ENCODE measurements around the gene HCRTR1. TPM values are rescaled to one million over a fixed set of nuclear protein-coding genes. Genes with fewer than 3 reads are reported as not detected.

Gene HCRTR1
- total RNA-seq, 1 donor from 2014 or later = 0.39 TPM

DNA sequence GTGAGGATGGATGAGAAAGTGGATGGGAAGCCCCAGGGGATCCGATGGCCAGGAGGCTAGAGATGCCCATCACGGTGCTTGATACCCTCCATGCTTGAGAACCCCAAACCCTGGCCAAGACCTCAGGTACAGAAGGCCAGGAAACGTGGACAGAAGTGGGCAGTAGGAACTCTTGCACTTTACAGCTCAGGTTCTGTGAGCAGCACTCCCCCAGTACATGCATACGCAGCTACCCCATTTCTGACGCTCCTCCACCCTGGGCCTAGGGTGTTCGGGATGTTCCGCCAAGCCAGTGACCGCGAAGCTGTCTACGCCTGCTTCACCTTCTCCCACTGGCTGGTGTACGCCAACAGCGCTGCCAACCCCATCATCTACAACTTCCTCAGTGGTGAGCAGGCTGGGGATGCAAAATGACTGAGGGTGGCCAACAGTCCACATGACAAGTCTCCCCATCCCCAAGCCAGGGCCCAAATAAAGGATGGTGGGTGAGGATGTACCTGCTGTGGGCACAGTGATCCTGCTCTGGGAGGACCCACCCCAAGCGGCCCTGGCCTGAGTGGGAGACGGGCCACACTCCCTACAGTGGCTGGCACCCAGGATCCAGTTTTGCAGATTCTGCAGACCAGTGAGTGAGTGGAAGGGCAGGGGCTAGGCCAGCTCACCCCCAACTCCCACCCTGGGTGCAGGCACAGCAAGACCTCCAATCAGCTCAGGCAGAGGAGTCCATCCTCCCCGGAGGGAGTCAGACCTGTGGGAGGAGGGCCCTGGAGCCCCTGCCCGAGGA lies 7.4 kb downstream of the HCRTR1 start:
- DNase-seq (ENCODE audit: low spot score) = no peak

DNA sequence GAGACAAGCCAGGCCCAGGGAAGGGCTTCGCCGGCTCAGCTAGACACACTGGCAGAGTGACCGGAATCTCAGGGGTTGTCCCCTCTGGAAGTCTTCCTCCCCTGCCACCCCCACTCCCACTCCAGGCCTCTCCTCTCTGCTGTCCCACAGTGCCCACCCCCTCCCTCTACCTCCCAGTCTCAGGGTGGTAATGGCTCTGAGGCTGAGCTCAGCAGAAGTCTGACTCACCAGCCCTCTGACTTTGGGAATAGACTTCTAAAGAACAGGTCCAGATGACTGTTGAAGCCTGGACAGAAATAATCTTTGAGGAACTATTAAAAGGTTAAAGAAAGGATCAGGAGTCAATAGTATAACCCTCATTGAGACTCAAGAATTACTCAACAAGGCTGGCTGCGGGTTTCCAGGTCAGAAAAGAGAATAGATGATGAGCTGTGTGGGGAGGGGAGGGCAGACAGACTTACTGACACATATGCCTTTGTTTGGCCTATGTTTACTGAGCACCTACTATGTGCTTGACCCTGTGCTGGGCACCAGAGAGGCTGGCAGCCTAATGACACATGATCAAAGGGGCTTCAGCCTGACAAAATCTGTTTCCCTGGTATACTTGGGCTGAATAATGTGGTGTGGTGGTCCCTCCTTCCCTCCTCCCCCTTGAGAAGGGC lies 8.2 kb downstream of the HCRTR1 start:
- no peak for DNase-seq (ENCODE audit: low spot score)

DNA sequence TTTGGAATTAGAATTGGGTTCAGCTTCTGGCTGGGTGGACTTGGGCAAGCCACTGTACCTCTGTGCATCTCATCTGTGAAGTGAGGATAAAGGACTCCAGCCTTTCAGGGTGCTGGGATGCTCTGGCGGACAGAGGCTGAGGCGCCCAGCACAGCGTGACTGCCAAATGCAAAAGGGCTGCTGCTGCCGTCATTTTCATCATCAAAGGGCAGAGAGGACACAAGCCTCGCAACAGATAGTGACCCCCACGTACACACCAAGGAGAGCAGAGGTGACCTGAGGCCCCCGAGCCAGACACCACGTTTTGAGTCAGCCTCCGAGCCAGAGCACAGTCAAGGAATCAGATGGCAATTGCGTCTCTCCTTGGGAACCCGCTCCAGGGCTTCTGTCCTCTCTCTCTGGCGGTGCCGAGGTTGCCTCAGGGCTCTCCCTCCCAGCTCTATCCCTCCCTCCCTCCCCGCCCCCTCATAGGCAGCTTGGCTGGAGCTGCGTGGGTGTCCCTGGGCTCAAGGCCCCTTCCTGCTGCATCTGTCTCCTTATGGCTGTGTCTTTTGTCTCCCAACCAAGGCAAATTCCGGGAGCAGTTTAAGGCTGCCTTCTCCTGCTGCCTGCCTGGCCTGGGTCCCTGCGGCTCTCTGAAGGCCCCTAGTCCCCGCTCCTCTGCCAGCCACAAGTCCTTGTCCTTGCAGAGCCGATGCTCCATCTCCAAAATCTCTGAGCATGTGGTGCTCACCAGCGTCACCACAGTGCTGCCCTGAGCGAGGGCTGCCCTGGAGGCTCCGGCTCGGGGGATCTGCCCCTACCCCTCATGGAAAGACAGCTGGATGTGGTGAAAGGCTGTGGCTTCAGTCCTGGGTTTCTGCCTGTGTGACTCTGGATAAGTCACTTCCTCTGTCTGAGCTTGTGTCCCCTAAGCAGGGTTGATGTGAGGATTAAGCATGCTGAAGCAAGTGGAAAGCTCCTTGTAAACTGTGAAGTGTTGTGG lies 9.0 kb downstream of the HCRTR1 start:
- no peak for DNase-seq (ENCODE audit: low spot score)

DNA sequence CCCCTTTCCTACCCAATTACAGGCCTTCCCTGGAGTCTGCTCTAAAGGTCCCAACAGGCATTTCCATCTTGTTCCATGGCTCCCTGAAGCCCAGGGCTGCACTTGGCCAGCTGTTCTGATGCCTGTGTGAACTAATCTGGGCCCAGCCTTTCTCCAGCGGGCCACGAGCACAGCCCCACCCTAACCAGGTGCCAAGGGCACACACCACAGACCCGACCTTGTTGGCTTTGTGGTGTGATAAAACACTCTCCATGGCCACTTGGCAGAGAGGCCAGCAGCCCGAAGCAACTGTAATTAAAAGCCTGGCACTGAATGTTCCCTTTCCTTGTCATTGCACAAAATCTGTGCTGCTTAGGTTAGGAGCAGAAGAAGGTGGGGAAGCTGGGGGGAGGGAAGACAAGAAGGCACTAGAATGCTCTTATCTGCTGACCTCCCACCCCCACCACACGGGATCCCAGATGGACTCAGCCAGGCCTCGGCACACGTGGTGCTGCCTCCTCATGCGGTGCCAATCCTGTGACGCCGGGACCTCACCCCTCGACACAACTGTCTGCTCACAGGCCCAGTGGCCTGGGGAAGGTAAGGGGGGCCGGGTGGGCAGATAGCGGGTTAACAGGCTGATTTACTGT lies 9.9 kb downstream of the HCRTR1 start:
- no peak for DNase-seq (ENCODE audit: low spot score)

DNA sequence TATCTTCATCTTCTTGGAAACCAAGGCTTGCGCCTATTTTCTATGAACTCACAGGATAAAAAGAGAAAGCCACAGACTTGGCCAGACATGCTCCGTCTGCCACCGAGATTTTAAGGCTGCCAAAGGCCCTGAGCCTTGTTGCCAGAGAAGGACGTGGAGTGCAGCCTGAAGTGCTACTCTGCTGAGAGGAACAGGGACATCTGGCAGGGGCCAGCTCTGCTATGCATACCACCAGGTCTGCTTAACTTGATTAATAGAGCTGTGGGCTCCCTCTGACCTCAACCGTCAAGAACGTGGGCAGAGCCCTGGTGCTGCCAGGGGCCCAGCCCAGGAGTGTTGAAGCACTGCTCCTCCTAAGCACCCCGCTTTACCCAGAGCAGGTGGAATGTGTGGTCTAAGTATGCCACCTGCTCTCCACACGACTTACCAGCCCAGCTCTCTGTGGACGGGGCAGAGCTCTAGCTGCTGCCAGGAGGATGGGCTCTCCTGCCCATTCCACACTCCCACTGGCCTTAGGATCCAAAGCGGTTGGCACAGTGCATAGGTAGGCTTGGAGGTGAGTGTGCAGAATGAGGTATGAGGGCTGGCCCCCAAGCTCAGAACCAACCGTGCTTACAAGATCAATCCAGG lies 10.6 kb downstream of the HCRTR1 start:
- DNase-seq (ENCODE audit: low spot score) = no peak

DNA sequence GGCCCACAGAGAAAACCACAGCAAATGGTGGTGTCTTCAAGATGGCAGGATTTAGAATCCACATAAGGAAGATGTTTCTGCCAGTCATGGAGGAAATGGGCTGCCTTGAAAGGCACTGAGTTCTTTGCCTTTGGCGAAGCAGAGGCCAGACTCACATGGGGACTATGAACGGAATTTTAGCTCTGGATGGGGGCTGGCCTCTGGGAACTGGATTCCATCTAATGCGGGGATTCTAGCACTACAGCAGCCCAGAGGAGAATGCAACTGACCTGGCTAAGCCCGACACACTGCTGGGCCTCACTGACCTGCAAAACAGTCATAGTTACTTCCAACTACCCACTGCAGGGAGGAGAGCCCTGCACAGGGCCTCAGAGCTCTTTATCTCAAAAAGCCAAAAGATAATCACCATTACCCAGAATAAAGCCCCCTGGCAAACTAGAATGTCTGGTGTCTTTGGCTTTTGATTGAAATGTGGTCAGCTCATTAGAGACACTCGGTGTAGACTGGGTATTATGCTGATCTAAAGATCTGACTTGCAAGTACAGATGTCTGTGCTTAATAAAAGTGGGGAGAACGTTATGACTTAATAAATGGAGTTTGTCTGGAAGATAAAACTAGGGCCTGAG lies 11.6 kb downstream of the HCRTR1 start:
- DNase-seq (ENCODE audit: low spot score) = no peak

DNA sequence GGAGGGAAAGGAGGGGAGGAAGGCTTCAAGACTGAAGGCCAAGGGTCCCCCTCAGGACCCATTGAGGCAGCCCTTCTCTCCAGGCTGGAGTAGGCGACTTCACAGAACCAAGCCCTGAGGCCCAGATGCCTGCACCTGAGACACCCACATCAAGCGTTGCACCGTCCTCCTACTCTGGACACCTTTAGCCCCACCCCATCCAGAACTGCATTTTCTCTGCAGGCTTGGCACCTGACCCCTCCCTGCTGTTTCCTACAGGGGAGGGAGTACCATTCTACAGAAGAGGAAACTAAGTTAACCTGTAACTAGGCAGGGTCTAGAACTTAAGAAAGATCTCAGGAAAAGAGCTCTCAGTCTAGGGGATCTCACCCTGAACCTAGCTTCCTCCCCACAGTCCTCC lies 15.2 kb downstream of the HCRTR1 start:
- no peak for DNase-seq (ENCODE audit: low spot score)

DNA sequence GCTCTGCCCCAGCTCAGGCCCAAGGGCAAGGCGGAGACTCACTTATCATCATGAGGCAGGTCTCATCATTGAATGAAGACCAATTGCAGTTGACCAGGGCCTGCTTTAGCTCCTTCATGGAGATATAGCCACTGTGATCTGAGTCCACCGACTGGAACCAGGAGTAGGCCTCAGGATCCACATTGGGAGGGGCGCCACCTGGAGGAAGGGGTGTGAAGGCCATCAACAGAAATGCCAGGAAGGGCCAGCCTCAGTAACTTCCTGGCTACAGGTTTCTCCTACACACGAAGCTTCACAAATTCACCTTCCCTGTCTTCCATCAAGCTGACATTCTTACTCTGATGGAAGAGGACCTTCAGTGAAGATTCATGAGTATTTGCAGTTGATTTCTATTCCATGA lies 15.6 kb downstream of the HCRTR1 start:
- no peak for DNase-seq (ENCODE audit: low spot score)

DNA sequence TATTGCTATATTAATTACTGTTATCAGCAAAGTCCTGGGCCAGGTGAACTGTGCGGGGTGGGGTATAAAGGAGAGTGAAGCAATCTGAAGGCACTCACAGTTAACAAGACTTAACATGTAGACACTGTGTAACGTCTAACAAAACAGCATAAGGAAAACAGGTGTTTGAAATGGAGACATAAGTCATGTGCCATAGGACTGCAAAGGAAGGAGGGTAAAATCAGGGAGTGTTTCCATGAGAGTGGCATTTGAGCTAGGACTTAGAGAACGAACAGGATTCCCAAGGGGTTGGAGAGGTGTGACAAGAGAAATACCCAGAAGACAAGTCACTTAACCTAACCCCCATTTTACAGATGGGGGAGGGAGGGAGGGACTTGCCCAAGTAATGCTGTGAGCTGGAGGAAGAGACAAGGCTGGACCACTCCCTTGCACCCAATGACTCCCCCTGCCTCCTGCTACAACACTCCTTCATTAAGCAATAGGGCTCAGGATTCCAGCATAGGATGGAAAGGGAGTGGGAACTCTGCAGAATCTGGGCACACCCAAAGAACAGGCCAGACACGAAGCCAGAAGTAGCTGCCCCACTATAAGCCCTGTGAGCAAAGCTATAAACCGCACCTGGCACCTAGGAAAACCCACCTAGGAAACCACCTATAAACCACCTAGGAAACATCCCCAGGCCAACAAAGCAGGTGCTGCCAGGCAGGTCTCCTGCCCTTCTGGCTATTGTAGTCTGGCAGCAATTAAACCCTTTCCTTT lies 20.6 kb downstream of the HCRTR1 start:
- DNase-seq (ENCODE audit: low spot score) = no peak

DNA sequence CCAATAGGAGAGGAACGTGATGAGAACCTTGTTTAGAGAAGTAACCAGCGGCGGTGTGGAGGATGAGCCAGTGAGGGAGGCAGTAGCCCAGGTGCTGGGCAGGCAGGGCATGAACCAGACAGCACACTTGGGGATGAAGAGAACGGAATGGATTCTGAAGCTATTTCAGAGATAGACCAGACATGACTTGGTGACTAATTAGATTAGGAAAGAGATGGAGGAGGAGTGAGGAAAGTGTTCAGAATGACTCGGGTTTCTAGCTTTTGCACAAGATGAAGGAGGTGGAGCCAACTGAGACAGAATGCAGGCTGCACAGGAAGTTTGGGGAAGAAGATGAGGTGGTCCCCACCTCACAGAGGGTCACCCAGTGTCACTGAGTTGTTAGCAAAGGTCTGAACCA lies 22.1 kb downstream of the HCRTR1 start:
- DNase-seq (ENCODE audit: low spot score) = no peak

DNA sequence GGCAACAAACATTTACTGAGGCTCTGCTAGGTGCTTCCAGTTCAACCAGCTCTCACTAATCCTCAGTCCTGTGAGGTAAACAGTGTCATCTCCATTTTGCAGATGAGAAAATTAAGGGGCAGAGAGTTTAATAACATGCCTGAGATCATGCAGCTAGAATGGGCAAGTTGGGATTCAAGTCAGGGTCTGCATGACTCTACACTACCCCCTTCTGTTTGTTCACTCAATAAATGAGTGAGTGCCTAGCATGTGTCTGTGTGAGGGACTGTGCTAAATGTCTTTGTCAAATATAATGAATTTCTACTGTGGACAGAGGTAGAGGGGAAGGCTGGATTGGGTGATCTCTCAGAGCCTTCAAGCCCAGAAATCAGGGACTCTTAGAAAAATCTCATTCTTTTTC lies 22.7 kb downstream of the HCRTR1 start:
- no peak for DNase-seq (ENCODE audit: low spot score)

DNA sequence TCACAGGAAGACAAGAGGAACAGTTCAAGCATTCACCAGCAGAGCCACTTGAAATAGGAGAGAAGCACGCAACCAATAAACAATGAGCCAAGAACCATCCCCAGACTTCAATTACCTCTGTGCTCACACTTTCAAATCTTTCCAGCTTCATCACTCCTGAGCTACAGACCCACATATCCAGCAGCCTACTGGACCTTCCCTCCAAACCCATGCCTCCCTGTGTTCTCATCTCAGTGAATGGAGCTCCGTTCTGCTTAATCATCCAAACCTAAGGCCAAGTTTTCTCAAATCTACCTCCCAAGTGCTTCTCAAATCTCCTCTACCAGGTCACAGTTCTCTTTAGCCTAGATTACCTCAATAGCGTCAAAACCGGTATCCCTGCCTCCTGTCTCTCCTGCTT lies 23.5 kb downstream of the HCRTR1 start:
- DNase-seq (ENCODE audit: low spot score) = no peak

DNA sequence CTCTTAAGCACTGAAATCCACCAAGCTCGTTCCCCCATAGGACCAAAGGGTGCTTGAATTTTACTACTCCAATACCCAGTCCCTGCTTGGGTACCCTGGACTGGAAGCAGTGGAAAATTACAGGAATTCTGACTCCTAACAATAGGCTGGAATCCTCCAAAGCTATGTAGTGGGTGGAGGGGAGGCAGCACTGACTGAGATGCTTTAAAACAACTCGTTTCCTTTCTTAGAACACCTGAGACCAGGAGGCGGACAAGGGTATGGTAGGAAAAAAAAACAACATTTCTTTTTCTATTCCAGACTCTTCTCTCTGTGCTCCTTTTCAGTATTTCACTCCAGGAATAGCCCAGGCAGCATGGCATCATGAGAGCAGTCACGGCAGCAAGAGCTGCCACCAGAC lies 24.9 kb downstream of the HCRTR1 start:
- no peak for DNase-seq (ENCODE audit: low spot score)

DNA sequence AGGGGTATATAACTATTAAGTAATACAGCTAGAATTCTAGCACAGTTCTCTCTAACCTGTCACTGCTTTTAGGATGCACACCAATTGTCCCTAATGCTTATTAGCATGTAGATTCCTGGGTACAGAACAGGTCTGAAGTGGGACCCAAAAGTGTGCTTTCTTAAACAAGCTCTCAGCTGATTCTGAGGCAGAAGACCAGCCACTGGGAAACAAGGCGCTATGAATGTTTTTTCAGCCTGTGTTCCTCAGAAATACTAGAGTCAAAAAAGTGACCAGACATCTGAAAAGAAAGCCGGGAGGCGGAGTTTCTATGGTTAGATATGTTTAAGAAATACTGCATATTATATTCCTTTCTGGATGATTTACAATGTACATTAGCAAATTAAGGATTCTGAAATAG lies 25.4 kb downstream of the HCRTR1 start:
- DNase-seq (ENCODE audit: low spot score) = no peak

DNA sequence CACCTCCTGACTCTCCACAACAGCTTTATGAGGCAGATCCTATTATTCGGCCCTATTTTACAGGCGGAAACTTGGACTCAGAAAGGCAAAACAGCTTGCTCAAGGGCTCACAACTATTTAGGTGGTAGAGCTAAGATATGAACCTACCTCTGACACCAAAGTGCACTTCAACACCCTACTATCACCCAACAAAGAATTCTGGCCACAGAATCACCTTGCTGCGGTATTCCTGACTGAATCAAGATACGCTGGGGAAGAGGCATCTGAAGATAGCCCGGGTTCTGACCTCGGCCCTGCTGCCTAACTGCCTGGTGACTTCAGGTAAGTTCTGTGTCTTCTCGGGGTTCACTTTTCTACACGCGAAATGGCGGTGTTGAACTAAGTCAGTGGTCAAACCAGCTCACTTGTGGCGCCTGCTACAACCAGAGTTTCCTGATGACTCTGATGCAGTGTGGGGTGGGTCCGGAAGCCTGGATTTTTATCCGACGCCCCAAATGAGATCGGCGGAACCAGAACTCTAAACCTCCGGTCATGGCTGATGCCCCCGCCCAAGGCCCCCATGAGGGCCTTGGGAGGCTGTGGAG lies 26.6 kb downstream of the HCRTR1 start:
- no peak for DNase-seq (ENCODE audit: low spot score)

DNA sequence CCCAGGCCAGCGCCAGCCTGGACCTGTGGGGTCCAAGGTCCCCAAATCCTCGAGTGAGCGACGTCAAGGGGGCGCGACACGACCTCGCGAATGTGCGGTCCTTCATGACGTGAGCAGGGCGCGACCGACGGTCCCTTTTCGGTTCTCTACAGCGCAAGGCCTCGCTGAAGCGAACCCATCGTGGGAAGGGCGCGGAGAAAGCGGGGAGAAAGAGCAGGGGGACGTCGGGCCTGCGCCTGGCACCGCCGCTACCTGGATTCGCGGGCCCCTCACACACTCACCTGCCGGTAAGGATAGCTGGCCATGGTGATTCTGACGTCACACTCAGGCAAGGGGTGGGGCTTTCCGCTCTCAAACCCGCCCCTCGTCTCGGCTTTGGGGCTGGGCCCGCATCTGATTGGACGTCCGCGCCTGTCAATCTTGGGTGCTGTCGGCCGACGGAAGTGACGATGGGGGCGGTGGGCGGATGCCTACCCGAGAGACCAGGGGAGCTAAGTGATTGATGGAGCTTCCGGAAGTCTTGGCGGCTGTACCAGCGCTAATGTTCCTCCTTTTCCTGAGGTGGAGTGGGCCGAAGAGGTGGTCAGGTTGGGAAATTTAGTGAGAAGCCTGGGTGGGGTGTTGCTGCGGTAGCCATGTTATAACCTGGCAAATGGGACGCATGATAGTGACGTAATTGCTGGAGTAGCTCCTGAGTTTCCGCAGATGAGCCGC lies 27.2 kb downstream of the HCRTR1 start, which contains the start of gene PEF1:
TSS of gene PEF1 (minus strand) at position 317 of the 714 bp plus-strand sequence. CDS start at position 305, 12 bp downstream.
- peak; percentile 100 for DNase-seq (ENCODE audit: low spot score)

DNA sequence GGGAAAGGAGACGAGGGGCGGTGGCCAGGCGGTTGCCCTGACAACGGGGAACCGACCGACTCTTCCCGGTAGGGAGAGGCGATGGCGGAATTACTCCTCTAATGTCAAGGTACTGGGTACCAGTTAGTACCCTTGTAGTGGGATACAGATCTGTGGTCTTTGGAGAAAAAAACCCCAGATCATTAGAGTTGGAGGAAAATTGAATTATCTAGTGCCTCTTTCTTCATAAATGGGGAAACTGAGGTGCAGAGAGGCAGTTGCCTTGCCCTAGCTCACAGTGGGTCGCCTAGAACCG lies 27.7 kb downstream of the HCRTR1 start:
- no peak for DNase-seq (ENCODE audit: low spot score)

DNA sequence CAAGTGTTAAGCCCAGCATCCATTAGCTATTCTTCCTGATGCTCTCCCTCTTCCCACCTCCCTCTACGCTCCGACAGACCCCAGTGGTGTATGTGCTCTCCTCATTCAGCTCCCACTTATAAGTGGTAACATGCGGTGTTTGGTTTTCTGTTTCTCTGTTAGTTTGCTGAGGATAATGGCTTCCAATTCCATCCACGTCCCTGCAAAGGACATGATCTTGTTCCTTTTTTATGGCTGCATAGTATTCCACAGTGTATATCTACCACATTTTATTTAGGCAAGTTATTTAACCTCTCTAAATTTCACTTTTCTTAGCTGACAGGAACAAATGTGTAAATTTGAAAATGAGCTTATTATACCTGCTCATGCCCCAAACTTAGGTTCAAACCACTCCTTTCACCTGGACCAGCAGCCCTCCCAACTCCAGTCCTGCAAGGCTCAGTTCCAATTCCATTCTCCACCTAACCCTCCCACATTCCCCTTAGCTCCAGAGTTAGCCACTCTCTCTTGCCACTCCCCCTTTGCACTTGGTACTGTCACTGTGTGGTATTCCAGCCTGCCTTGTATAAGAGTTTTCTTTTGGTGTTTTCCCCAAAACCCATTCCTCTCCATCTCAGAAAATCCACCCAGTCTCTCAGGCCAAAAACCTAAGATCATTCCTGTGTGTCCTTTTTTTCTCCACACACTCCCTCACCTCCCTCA lies 28.9 kb downstream of the HCRTR1 start:
- no peak for DNase-seq (ENCODE audit: low spot score)
